ENCODE measurements around the gene FAM81A. TPM values are rescaled to one million over a fixed set of nuclear protein-coding genes. Genes with fewer than 3 reads are reported as not detected.
"Not testable (repeated sequence)": the region's sequence is repeated elsewhere in the genome, so short reads cannot be mapped to it uniquely, and the experiment has no call there.

Gene FAM81A
- total and polyA plus RNA-seq, 10 donors: 0.77 to 3.0 (median 2.1) TPM

DNA sequence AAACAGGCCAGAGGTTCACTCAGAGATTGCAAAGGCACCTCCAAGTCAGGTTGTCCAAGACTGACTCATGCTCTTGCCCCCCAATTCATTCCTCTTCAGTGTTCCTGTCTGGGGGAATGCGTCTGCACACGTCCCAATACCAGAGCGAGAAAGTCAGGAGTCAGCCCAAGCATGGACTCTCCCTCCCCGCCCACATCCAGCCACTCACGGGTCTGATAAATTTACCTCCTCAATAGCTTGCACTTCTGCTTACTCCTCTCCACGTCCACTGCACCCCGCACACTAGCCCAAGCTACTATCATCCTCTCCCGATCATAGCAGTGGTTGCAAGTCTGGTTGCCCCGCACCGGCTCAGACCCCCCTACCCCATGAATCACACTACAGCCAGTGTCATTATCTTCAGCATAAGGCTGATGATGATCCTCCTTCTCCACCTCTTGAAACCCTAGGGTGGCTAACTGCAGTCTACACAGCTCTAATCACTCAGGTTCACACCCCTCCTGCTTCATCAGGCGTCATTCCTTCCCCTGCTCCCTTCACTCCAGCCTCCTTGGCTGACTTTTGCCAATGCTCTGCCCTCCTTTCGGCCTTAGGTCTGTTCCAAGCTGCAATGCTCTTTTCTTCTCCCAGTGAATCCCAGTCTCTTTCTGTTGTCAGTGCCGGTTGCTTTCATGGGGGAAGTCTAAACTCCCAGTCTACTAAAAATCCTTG, 37.7 kb upstream of the FAM81A start:
- no peaks in the 10 kb centered on the region for H3K36me3 ChIP-seq
- H3K4me1 ChIP-seq: peaks cover 5 to 55% (median 35%) of the 10 kb centered on the region in 6 donors
- peak overlapping the region in 5 of 8 donors; percentile 53 to 78 (median 63) for H3K27ac ChIP-seq
- TF ChIP-seq, protein P1, sequence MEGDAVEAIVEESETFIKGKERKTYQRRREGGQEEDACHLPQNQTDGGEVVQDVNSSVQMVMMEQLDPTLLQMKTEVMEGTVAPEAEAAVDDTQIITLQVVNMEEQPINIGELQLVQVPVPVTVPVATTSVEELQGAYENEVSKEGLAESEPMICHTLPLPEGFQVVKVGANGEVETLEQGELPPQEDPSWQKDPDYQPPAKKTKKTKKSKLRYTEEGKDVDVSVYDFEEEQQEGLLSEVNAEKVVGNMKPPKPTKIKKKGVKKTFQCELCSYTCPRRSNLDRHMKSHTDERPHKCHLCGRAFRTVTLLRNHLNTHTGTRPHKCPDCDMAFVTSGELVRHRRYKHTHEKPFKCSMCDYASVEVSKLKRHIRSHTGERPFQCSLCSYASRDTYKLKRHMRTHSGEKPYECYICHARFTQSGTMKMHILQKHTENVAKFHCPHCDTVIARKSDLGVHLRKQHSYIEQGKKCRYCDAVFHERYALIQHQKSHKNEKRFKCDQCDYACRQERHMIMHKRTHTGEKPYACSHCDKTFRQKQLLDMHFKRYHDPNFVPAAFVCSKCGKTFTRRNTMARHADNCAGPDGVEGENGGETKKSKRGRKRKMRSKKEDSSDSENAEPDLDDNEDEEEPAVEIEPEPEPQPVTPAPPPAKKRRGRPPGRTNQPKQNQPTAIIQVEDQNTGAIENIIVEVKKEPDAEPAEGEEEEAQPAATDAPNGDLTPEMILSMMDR (IDR thresholded peaks at IDR 0.05 in 8 of 11, conservative IDR thresholded peaks at IDR 0.05 in 3 of 11): no peak
- TF ChIP-seq POLR2A (IDR thresholded peaks at IDR 0.05) (no peak), POLR2AphosphoS5 (IDR thresholded peaks at IDR 0.05) (no peak)
- intact Hi-C loops (cut with DNase I; ENCODE audit: low total_unique reads): no loop called here
- WGBS, 5 donors: 70 to 88% (median 82%) methylated on average over 13 of the region's 13 CpGs
- no peaks in the 10 kb centered on the region for H3K27me3 ChIP-seq (replicated peaks in 1 of 7)
- DNase-seq: peak; percentile 67
- no peaks in the 10 kb centered on the region for H3K9me3 ChIP-seq
- no peak overlapping the region for H3K4me3 ChIP-seq

DNA sequence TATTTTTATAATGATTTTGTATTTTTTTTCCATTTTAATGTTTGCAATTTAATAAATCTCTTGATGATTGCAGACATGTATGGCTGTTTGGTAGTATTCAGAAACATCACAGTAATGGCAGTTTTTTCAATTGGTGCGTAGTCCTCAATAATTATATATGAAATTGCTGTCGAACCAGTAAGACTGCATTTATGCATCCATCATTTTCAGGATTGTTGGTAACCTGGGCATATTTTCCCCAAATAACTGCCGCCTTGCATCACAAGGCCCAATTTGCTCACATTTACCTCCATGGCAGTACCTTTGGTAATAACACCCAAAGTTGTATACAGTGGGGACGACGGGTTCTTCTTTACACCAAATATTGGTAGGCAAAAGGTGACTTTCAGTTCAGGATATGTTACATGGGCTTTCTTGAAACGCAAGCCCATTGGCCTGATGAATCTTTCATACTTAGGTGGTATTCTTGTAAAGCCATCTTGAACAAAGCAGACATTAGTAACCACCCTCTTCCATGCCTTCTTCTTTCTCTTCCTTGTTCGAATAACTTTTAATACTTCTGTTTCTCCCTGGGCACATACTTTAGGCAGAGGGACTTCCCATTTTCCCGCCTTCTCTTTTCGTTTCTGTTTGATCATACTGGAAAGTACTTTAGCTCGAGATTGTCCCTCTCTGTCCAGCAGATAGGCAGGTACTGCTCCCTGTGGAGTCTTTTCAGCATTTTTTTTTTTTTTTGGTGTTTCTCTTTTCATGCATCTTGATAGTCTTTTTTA, 36.7 kb upstream of the FAM81A start:
- DNase-seq; H3K4me3 ChIP-seq; intact Hi-C loops (cut with DNase I; ENCODE audit: low total_unique reads); H3K27ac ChIP-seq; H3K9me3 ChIP-seq; H3K27me3 ChIP-seq (replicated peaks in 1 of 7); H3K36me3 ChIP-seq: not testable (repeated sequence)
- 74 to 82% (median 80%) methylated on average over 10 of the region's 10 CpGs for WGBS, 5 donors
- peaks cover 5 to 65% (median 41%) of the 10 kb centered on the region in 6 donors for H3K4me1 ChIP-seq

DNA sequence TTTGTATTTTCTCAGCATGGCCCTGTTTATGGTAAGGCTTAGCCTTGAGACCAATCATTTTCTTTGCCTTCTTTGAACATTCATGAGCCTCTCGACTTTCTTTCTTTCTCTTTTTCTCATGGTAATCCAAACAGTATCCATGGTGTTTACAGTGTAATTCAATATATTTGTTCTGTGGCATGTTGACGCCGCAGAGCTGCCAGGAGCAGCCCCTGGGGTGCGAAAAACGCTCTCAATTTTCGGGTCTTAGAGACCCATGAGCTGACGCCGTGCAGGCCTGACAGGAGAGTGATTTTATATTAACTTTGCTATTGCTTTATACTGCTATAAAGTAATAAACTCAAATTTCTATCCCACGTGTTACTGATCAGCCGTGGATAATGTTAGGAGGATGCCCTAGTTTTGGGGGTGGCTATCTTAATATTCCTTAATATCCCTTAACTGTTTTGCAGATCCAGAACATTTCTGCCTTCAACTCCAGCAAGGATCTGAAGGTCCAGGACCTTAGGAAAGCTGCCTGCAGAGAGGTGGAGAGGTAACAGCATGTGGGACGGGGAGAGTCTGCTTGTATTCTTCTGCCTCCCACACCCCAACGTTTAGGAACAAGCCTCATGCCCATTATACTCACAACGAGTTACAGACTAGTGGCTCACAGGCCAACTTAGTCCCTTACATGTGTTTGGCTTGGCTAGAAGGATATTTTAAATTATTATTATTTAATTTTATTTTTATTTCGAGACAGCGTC, 36.0 kb upstream of the FAM81A start:
- H3K4me3 ChIP-seq: no peak overlapping the region
- no peak for TF ChIP-seq POLR2AphosphoS5 (IDR thresholded peaks at IDR 0.05)
- TF ChIP-seq POLR2A (IDR thresholded peaks at IDR 0.05): no peak
- TF ChIP-seq, protein P1 (IDR thresholded peaks at IDR 0.05 in 8 of 11, conservative IDR thresholded peaks at IDR 0.05 in 3 of 11): no peak
- no peaks in the 10 kb centered on the region for H3K36me3 ChIP-seq
- intact Hi-C loops (cut with DNase I; ENCODE audit: low total_unique reads): no loop called here
- H3K27ac ChIP-seq: no peak overlapping the region
- no peaks in the 10 kb centered on the region for H3K9me3 ChIP-seq
- no peaks in the 10 kb centered on the region for H3K27me3 ChIP-seq (replicated peaks in 1 of 7)
- WGBS, 5 donors: 85 to 89% (median 87%) methylated on average over 15 of the region's 15 CpGs
- peak; percentile 37 for DNase-seq
- H3K4me1 ChIP-seq: peaks cover 5 to 72% (median 49%) of the 10 kb centered on the region in 6 donors

DNA sequence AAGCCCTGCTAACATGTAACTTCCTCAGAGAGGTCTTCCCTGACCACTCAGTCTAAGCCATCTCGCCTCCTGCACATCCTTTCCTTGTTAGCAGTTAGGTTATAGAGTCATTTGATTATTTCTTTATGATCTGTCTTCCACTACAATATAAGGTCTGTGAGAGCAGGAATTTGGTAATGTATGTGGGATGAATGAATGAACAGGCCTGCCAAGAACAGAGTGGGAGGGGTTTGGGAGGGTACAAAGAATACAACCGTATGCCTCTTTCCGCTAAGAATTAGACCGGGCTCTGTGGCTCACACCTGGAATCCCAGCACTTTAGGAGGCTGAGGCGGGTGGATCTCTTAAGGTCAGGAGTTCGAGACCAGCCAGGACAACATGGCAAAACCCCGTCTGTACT, 32.9 kb upstream of the FAM81A start:
- Histone ChIP-seq H3K27me3 (replicated peaks in 1 of 7) (no peaks in the 10 kb centered on the region), H3K27ac (no peak overlapping the region), H3K9me3 (no peaks in the 10 kb centered on the region), H3K36me3 (no peaks in the 10 kb centered on the region), H3K4me1 (peaks cover 4 to 76% (median 44%) of the 10 kb centered on the region in 6 donors), H3K4me3 (no peak overlapping the region)
- WGBS, 5 donors: 76 to 79% (median 78%) methylated on average over 7 of the region's 7 CpGs
- no peak for DNase-seq
- intact Hi-C loops (cut with DNase I; ENCODE audit: low total_unique reads): no loop called here
- no peak for TF ChIP-seq POLR2AphosphoS5 (IDR thresholded peaks at IDR 0.05)
- TF ChIP-seq POLR2A (IDR thresholded peaks at IDR 0.05): no peak
- TF ChIP-seq, protein P1 (IDR thresholded peaks at IDR 0.05 in 8 of 11, conservative IDR thresholded peaks at IDR 0.05 in 3 of 11): no peak
